ENCODE measurements around the gene IFI16. TPM values are rescaled to one million over a fixed set of nuclear protein-coding genes. Genes with fewer than 3 reads are reported as not detected.

The IFI16 gene
- total and polyA plus RNA-seq, 2 of the 4 experiments (the other 2 are of a cell fraction) = 45.0 to 65.3 TPM

DNA sequence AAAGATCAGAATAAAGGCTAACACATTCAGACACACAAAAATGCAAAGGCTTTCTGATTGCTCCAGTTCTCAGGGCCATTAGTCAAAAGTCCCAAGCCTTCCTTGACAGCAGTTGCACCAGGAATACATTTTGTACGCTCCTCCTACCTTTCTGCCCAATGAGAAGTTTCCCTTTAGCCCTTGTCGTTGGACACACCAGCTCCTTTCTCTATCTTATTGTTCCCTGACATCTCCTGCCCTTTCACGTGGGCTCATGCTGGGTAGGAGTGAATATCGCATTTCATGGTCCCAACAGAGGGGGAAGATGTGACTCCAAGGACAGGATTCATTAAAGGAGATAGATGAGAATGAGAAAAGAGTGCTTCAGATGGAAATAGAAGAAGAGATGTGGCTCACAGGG lies 33.5 kb upstream of the IFI16 start:
- Histone ChIP-seq H3K18ac (ENCODE audit: low read depth, low read length) (no peak overlapping the region), H3K4me2 (ENCODE audit: low read depth, low read length) (no peak overlapping the region), H3K36me3 (ENCODE audit: control insufficient read depth, insufficient read depth, low read length) (no peaks in the 10 kb centered on the region), H3K9ac (ENCODE audit: low read depth, low read length) (no peak overlapping the region), H3K4me1 (ENCODE audit: control insufficient read depth, insufficient read depth, low read length) (no peaks in the 10 kb centered on the region), H3K9me3 (ENCODE audit: control insufficient read depth, insufficient read depth, low read length) (no peaks in the 10 kb centered on the region), H4K91ac (ENCODE audit: insufficient read depth, low read depth, low read length) (no peak overlapping the region), H2BK15ac (ENCODE audit: low read depth, low read length) (no peak overlapping the region), H4K8ac (ENCODE audit: low read depth in 2 of 2, low read length in 2 of 2) (no peak overlapping the region), H3K27ac (ENCODE audit: insufficient read depth, low read length) (no peak overlapping the region), H2BK120ac (ENCODE audit: low read depth, low read length) (no peak overlapping the region), H2BK20ac (ENCODE audit: low read depth, low read length) (no peak overlapping the region), H3K23ac (ENCODE audit: low read depth, low read length) (no peak overlapping the region), H3K79me1 (ENCODE audit: low read depth in 1 of 2, low read length in 2 of 2) (no peaks in the 10 kb centered on the region), H2AK9ac (replicated peaks; ENCODE audit: low read depth, low read length, poor library complexity) (no peak overlapping the region), H3K4me3 (ENCODE audit: insufficient read depth, low read depth, low read length) (no peak overlapping the region), H2BK5ac (ENCODE audit: low read depth, low read length, poor library complexity, severe bottlenecking) (no peak overlapping the region), H3K56ac (ENCODE audit: extremely low read depth, insufficient read depth, low read length) (no peak overlapping the region), H4K20me1 (ENCODE audit: insufficient read depth, low read length) (no peaks in the 10 kb centered on the region), H2AK5ac (ENCODE audit: low read depth, low read length) (no peak overlapping the region), H2AFZ (replicated peaks; ENCODE audit: low read length, poor library complexity) (no peak overlapping the region), H3K14ac (replicated peaks; ENCODE audit: low read depth, low read length) (no peak overlapping the region), H4K5ac (ENCODE audit: low read depth, low read length) (no peak overlapping the region), H3K9me1 (ENCODE audit: insufficient read depth, low read length) (no peaks in the 10 kb centered on the region), H3K27me3 (ENCODE audit: control insufficient read depth, insufficient read depth, low read length) (no peaks in the 10 kb centered on the region), H3K4ac (ENCODE audit: low read depth, low read length) (no peak overlapping the region)
- dilution Hi-C loops (cut with HindIII; ENCODE audit: low sequenced_read_pairs, unreplicated experiment) = no loop called here
- TF ChIP-seq BHLHE40 (IDR thresholded peaks at IDR 0.05; ENCODE audit: low read depth, low read length) (no peak), RCOR1 (IDR thresholded peaks at IDR 0.05; ENCODE audit: insufficient replicate concordance, low read length) (no peak), MXI1 (IDR thresholded peaks at IDR 0.05; ENCODE audit: borderline replicate concordance, low read depth, low read length) (no peak), CHD1 (IDR thresholded peaks at IDR 0.05; ENCODE audit: low read depth, low read length) (no peak), RAD21 (IDR thresholded peaks at IDR 0.05; ENCODE audit: low read length) (no peak), MAFK (IDR thresholded peaks at IDR 0.05; ENCODE audit: low read depth, low read length) (no peak), FOS (IDR thresholded peaks at IDR 0.05; ENCODE audit: low read depth, low read length) (no peak), NFE2L2 (IDR thresholded peaks at IDR 0.05; ENCODE audit: low read depth, low read length) (no peak), POLR2A (IDR thresholded peaks at IDR 0.05; ENCODE audit: low read depth, low read length) (no peak), MAZ (IDR thresholded peaks at IDR 0.05; ENCODE audit: borderline replicate concordance, low read depth, low read length) (no peak), SMC3 (IDR thresholded peaks at IDR 0.05; ENCODE audit: low read depth, low read length) (no peak), RFX5 (IDR thresholded peaks at IDR 0.05; ENCODE audit: low read depth, low read length) (no peak), CEBPB (IDR thresholded peaks at IDR 0.05; ENCODE audit: low read depth, low read length) (no peak)
- TF ChIP-seq, protein P1, sequence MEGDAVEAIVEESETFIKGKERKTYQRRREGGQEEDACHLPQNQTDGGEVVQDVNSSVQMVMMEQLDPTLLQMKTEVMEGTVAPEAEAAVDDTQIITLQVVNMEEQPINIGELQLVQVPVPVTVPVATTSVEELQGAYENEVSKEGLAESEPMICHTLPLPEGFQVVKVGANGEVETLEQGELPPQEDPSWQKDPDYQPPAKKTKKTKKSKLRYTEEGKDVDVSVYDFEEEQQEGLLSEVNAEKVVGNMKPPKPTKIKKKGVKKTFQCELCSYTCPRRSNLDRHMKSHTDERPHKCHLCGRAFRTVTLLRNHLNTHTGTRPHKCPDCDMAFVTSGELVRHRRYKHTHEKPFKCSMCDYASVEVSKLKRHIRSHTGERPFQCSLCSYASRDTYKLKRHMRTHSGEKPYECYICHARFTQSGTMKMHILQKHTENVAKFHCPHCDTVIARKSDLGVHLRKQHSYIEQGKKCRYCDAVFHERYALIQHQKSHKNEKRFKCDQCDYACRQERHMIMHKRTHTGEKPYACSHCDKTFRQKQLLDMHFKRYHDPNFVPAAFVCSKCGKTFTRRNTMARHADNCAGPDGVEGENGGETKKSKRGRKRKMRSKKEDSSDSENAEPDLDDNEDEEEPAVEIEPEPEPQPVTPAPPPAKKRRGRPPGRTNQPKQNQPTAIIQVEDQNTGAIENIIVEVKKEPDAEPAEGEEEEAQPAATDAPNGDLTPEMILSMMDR (conservative IDR thresholded peaks at IDR 0.05; ENCODE audit: low read depth, low read length) = no peak
- TF ChIP-seq, protein P2, sequence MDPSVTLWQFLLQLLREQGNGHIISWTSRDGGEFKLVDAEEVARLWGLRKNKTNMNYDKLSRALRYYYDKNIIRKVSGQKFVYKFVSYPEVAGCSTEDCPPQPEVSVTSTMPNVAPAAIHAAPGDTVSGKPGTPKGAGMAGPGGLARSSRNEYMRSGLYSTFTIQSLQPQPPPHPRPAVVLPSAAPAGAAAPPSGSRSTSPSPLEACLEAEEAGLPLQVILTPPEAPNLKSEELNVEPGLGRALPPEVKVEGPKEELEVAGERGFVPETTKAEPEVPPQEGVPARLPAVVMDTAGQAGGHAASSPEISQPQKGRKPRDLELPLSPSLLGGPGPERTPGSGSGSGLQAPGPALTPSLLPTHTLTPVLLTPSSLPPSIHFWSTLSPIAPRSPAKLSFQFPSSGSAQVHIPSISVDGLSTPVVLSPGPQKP (IDR thresholded peaks at IDR 0.05; ENCODE audit: borderline replicate concordance, low read depth, low read length) = no peak
- in situ Hi-C loops (cut with MboI; ENCODE audit: low sequenced_read_pairs) = no loop called here
- no TSS peak for BruUV-seq (replicated peaks)
- intact Hi-C loops (cut with micrococcal nuclease) = no loop called here
- ATAC-seq (ENCODE audit: low read depth) (no peak), DNase-seq (no peak)
- WGBS, 2 experiments (ENCODE audit: extremely low coverage in 2 of 2, insufficient read length in 1 of 2) = no CpG with 5 or more reads among the region's 4 CpGs
- ChIA-PET POLR2A (ENCODE audit: unreplicated experiment) (no interaction called here), CTCF (interaction anchor here (1.3 kb wide), 1 partner anchor 13 kb away, joined by 3 read pairs; no protein-coding TSS in a partner anchor)
